CD4-positive, alpha-beta T cell (primary cell): ENCODE data around the gene KRTAP5-2. TPM values are rescaled to one million over a fixed set of nuclear protein-coding genes. Genes with fewer than 3 reads are reported as not detected.

Experiments used
- ATAC-seq: fragments of 200-7000 bp; cut with Tn5 transposase; one replicate; pipeline ENCODE4 v1.10.0; 2022; ENCODE audit warnings: mild to moderate bottlenecking; ENCODE audit not compliant: poor library complexity
- CTCF ChIA-PET: fragments of 350-600 bp; sonication (Branson Sonifier 250); formaldehyde crosslinking; loops from one replicate; lab custom pipeline; 2021; ENCODE audit warnings: antibody characterized with exemption, inconsistent platforms; lab: Charles Lee
- POLR2A ChIA-PET: fragments of 350-600 bp; sonication (Branson Sonifier 250); formaldehyde crosslinking; loops from one replicate; lab custom pipeline; 2021; ENCODE audit warnings: antibody characterized with exemption, inconsistent platforms; lab: Charles Lee
- DNase-seq, 14 experiments: peaks; one replicate each; pipeline ENCODE4 v3.0.0-alpha.2; 2013 to 2020; ENCODE audit warnings: mixed read lengths in 2 of 14
- H3K27ac ChIP-seq, 2 donors: one replicate each; pipeline versions ENCODE4 v1.5.1 to v1.7.0; 2013; ENCODE audit warnings: low read length in 2 of 2, low read depth in 1 of 2, mild to moderate bottlenecking in 1 of 2
- H3K27me3 ChIP-seq, 2 experiments: 1 replicate in 1 of 2; 2 replicates in 1 of 2; pipeline versions ENCODE4 v1.6.1 to v1.7.0; 2013; ENCODE audit warnings: low read length in 2 of 2, control low read depth in 1 of 2, mild to moderate bottlenecking in 1 of 2, moderate library complexity in 1 of 2; ENCODE audit not compliant: insufficient read depth in 2 of 2, control insufficient read depth in 1 of 2
- H3K36me3 ChIP-seq: one replicate; pipeline ENCODE4 v1.6.1; 2013; ENCODE audit warnings: low read length, control low read depth; ENCODE audit not compliant: insufficient read depth
- H3K4me1 ChIP-seq: one replicate; pipeline ENCODE4 v1.6.1; 2013; ENCODE audit warnings: low read length, control low read depth; ENCODE audit not compliant: insufficient read depth
- H3K4me3 ChIP-seq: one replicate; pipeline ENCODE4 v1.5.1; 2013; ENCODE audit warnings: mild to moderate bottlenecking, low read length, moderate library complexity
- H3K9me3 ChIP-seq, 2 experiments: 1 replicate in 1 of 2; 2 replicates in 1 of 2; pipeline versions ENCODE4 v1.6.1 to v1.7.0; 2013; ENCODE audit warnings: low read length in 2 of 2, mild to moderate bottlenecking in 2 of 2, control low read depth in 1 of 2, moderate library complexity in 1 of 2; ENCODE audit not compliant: control insufficient read depth in 1 of 2, insufficient read depth in 1 of 2
- H3K27ac Mint-ChIP-seq: one replicate; pipeline ENCODE4 v1.8.0; 2020; ENCODE audit warnings: mixed read lengths
- H3K27me3 Mint-ChIP-seq: one replicate; pipeline ENCODE4 v1.8.0; 2021; ENCODE audit warnings: mixed read lengths
- H3K36me3 Mint-ChIP-seq: one replicate; pipeline ENCODE4 v1.8.0; 2021; ENCODE audit warnings: low read depth, mixed read lengths
- H3K4me1 Mint-ChIP-seq: one replicate; pipeline ENCODE4 v1.8.0; 2021; ENCODE audit warnings: low read depth, mixed read lengths
- H3K4me3 Mint-ChIP-seq: one replicate; pipeline ENCODE4 v1.8.0; 2020; ENCODE audit warnings: mild to moderate bottlenecking, mixed read lengths
- H3K9me3 Mint-ChIP-seq: one replicate; pipeline ENCODE4 v1.8.0; 2020; ENCODE audit warnings: mixed read lengths
- intact Hi-C, 2 experiments: fragments of 100-400 bp; cut with DNase I in 1 of 2; cut with micrococcal nuclease in 1 of 2; formaldehyde crosslinking; loops; one replicate each; pipeline versions ENCODE4 v1.15.1 to v1.9.0; 2023 to 2025; cut with DNase I, micrococcal nuclease
- total RNA-seq, 174 experiments: library from RNA in 2 of 174; stranded (reverse) in 2 of 174; gene quantifications; one replicate each; pipeline ENCODE4 v1.2.3 and lab custom pipeline; 2021 to 2026
- TF ChIP-seq, protein P1 (sequence below): fragments of 200-600 bp; IDR thresholded peaks from one replicate; pipeline ENCODE4 v1.8.0; 2022; ENCODE audit warnings: antibody characterized with exemption, mild to moderate bottlenecking

The KRTAP5-2 gene
- total RNA-seq, 2 experiments from 2014 or later = not detected

DNA sequence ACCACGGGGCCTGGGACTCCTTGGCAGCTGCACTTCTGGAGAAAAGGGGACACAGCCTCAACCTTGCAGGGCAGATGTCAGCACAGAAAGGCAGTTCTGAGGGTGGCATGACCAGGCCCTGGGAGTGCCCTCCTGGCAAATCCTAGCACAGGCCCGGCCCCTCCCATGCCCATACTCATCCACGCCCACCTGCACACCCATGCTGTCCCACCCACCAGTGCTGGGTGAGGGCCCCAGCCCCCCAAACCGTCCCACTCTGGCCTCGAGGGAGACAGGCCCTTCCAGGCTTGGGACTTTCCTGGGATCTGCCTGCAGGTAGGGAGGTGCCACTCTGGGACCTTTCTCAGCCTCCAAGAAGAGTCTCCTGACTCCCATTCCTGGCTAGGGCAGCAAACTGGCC lies 36.1 kb downstream of the KRTAP5-2 start:
- Histone ChIP-seq H3K4me1 (no peaks in the 10 kb centered on the region), H3K27ac (no peak overlapping the region), H3K9me3 (no peaks in the 10 kb centered on the region), H3K36me3 (peaks cover 7% of the 10 kb centered on the region), H3K4me3 (no peak overlapping the region), H3K27me3 (no peaks in the 10 kb centered on the region)
- Mint-ChIP-seq H3K4me1 (no peaks in the 10 kb centered on the region), H3K9me3 (no peaks in the 10 kb centered on the region), H3K27ac (peak overlapping the region; percentile 66), H3K4me3 (no peak overlapping the region), H3K36me3 (peaks cover 15% of the 10 kb centered on the region), H3K27me3 (peaks cover 9% of the 10 kb centered on the region)
- ChIA-PET POLR2A (no interaction called here), CTCF (no interaction called here)
- intact Hi-C loops = no loop called here
- ATAC-seq = no peak
- TF ChIP-seq, protein P1, sequence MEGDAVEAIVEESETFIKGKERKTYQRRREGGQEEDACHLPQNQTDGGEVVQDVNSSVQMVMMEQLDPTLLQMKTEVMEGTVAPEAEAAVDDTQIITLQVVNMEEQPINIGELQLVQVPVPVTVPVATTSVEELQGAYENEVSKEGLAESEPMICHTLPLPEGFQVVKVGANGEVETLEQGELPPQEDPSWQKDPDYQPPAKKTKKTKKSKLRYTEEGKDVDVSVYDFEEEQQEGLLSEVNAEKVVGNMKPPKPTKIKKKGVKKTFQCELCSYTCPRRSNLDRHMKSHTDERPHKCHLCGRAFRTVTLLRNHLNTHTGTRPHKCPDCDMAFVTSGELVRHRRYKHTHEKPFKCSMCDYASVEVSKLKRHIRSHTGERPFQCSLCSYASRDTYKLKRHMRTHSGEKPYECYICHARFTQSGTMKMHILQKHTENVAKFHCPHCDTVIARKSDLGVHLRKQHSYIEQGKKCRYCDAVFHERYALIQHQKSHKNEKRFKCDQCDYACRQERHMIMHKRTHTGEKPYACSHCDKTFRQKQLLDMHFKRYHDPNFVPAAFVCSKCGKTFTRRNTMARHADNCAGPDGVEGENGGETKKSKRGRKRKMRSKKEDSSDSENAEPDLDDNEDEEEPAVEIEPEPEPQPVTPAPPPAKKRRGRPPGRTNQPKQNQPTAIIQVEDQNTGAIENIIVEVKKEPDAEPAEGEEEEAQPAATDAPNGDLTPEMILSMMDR = no peak
- no peak for DNase-seq

DNA sequence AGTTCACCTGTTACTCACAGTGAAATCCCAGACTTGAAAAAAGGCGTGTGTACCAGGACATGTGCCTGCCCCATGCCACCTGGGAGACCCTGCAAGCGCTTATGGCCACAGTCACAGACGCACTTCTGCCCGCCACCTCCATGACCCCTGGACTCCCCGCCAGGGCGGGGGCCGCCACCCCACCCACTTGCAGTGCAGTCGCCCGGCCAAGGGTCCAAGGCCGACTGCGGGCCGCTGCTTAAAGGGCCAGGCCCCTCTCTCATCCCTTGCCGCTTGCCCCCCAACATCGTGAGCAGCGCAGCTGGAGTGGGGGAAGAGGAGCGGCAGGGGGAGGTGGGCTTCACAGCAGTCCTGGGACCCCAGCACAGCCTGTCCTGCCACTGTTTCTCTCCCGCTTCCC lies 36.8 kb downstream of the KRTAP5-2 start:
- no peaks in the 10 kb centered on the region for H3K4me1 ChIP-seq
- no peak overlapping the region for H3K27ac ChIP-seq
- H3K36me3 ChIP-seq = peaks cover 7% of the 10 kb centered on the region
- intact Hi-C loops = no loop called here
- Mint-ChIP-seq H3K27ac (peak overlapping the region; percentile 66), H3K27me3 (peaks cover 9% of the 10 kb centered on the region), H3K4me1 (no peaks in the 10 kb centered on the region), H3K9me3 (no peaks in the 10 kb centered on the region), H3K4me3 (no peak overlapping the region), H3K36me3 (peaks cover 15% of the 10 kb centered on the region)
- TF ChIP-seq, protein P1 = no peak
- DNase-seq (peak in 1 of 14 experiments; percentile 23), ATAC-seq (no peak)
- POLR2A ChIA-PET = no interaction called here
- no peaks in the 10 kb centered on the region for H3K9me3 ChIP-seq
- CTCF ChIA-PET = no interaction called here
- no peaks in the 10 kb centered on the region for H3K27me3 ChIP-seq
- no peak overlapping the region for H3K4me3 ChIP-seq

DNA sequence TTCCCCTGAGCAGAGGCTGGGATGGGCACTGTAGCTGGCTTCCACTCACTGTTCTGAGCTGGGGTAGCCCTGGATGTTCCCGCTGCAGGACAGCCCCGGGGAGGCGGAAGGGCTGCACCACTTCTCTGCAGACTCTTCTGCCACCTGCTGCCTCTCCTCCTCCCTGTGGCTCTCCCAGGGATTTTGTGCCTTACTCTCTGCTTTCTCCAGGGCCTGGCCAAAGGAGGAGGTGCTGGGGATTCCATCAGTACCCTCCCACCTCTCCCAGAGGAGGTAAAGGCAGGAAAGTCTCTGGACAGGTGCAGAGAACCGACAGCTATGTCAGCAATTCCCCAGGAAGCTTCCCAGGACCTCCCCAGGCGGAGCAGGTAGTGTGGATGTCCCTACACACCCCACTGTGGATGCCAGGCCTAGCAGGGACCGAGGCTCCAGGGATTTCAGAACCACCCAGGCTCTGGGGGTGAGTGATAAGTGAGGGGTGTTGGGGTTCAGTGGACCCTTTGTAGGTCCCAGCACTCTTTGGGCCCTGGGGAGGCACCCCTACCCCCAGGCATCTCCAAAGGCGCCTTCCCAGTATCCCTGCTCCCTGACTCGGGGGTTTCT lies 37.3 kb downstream of the KRTAP5-2 start:
- no peak overlapping the region for H3K4me3 Mint-ChIP-seq
- POLR2A ChIA-PET = no interaction called here

More for the DNA sequence above, 37.3 kb downstream of the KRTAP5-2 start:
- Histone ChIP-seq H3K4me3 (no peak overlapping the region), H3K27ac (no peak overlapping the region), H3K36me3 (peaks cover 7% of the 10 kb centered on the region), H3K4me1 (no peaks in the 10 kb centered on the region), H3K9me3 (no peaks in the 10 kb centered on the region), H3K27me3 (peaks cover 0 to under 1% of the 10 kb centered on the region in 2 experiments)
- TF ChIP-seq, protein P1 = no peak
- no peaks in the 10 kb centered on the region for H3K9me3 Mint-ChIP-seq
- peaks cover 15% of the 10 kb centered on the region for H3K36me3 Mint-ChIP-seq
- intact Hi-C loops = no loop called here
- CTCF ChIA-PET = no interaction called here
- ATAC-seq (no peak), DNase-seq (no peak)
- no peaks in the 10 kb centered on the region for H3K4me1 Mint-ChIP-seq
- no peak overlapping the region for H3K27ac Mint-ChIP-seq
- H3K27me3 Mint-ChIP-seq = peaks cover 11% of the 10 kb centered on the region
